H1 (cell line): ENCODE results near the gene GPT2. TPM values are rescaled to one million over a fixed set of nuclear protein-coding genes. Genes with fewer than 3 reads are reported as not detected.
A peak's percentile ranks its signal among the peaks of the same experiment; 100 is the strongest.

Experiments
- CTCF ChIA-PET: fragments of 300-600 bp; sonication (Branson Sonifier 250); formaldehyde crosslinking; loops from one replicate; lab custom pipeline; 2021; ENCODE audit not compliant: partially characterized antibody; lab: Charles Lee
- POLR2A ChIA-PET: fragments of 300-600 bp; sonication (Branson Sonifier 250); formaldehyde crosslinking; loops from one replicate; lab custom pipeline; 2021; ENCODE audit warnings: inconsistent platforms; ENCODE audit not compliant: partially characterized antibody; lab: Charles Lee
- DNase-seq, 2 experiments: peaks; one replicate each; pipeline versions ENCODE4 v3.0.0 to v3.0.0-alpha.2; 2010 to 2022; ENCODE audit warnings: low spot score in 2 of 2, low read depth in 1 of 2, mixed read lengths in 1 of 2
- FAIRE-seq: peaks from 2 replicates; lab custom pipeline; 2011; peaks lifted over from hg19 to GRCh38; lab: Jason Lieb, UNC
- H2AFZ ChIP-seq: 2 replicates; pipeline ENCODE4 v1.8.1; 2012; ENCODE audit warnings: low read length, inconsistent platforms
- H2AK5ac ChIP-seq: 2 replicates; pipeline ENCODE4 v1.6.1; 2013; ENCODE audit warnings: low read depth, low read length
- H2BK120ac ChIP-seq: replicated peaks from 2 replicates; pipeline ENCODE3; 2013; ENCODE audit warnings: low read depth, low read length, inconsistent platforms
- H2BK12ac ChIP-seq: 2 replicates; pipeline ENCODE4 v1.6.1; 2013; ENCODE audit warnings: low read depth, low read length
- H2BK15ac ChIP-seq: 2 replicates; pipeline ENCODE4 v1.6.1; 2013; ENCODE audit warnings: low read length
- H2BK20ac ChIP-seq: 2 replicates; pipeline ENCODE4 v1.6.1; 2013; ENCODE audit warnings: low read length
- H2BK5ac ChIP-seq: 2 replicates; pipeline ENCODE4 v1.6.1; 2013; ENCODE audit warnings: low read depth, low read length
- H3K14ac ChIP-seq: 2 replicates; pipeline ENCODE4 v1.6.1; 2013; ENCODE audit warnings: inconsistent platforms; ENCODE audit not compliant: insufficient read length
- H3K18ac ChIP-seq: 2 replicates; pipeline ENCODE4 v1.6.1; 2013; ENCODE audit warnings: low read length; ENCODE audit errors: extremely low read depth
- H3K23ac ChIP-seq: 2 replicates; pipeline ENCODE4 v1.6.1; 2013; ENCODE audit warnings: inconsistent platforms; ENCODE audit not compliant: insufficient read length
- H3K23me2 ChIP-seq: 2 replicates; pipeline ENCODE4 v1.6.1; 2013; ENCODE audit warnings: low read depth, low read length
- H3K27ac ChIP-seq: 2 replicates; pipeline ENCODE4 v1.6.1; 2011; ENCODE audit warnings: low read depth, low read length, inconsistent platforms
- H3K27me3 ChIP-seq, 4 experiments: replicated peaks in 1 of 4; 1 replicate in 1 of 4; 2 replicates in 3 of 4; pipeline versions ENCODE4 v1.6.1 to v1.8.1; 2011 to 2013; ENCODE audit warnings: low read length in 3 of 4, mild to moderate bottlenecking in 3 of 4, inconsistent platforms in 2 of 4, mixed read lengths in 2 of 4, moderate library complexity in 1 of 4; ENCODE audit not compliant: control insufficient read depth in 3 of 4, insufficient read depth in 3 of 4; ENCODE audit errors: extremely low read depth in 1 of 4
- H3K36me3 ChIP-seq, 4 experiments: 2 replicates each; pipeline versions ENCODE4 v1.6.1 to v1.8.1; 2011 to 2013; ENCODE audit warnings: mild to moderate bottlenecking in 4 of 4, low read length in 3 of 4, moderate library complexity in 2 of 4, control low read depth in 1 of 4, inconsistent platforms in 1 of 4; ENCODE audit not compliant: insufficient read depth in 4 of 4, control insufficient read depth in 2 of 4
- H3K4ac ChIP-seq: replicated peaks from 2 replicates; pipeline ENCODE3; 2013; ENCODE audit warnings: low read length, low read depth, mixed read lengths, inconsistent platforms; ENCODE audit not compliant: insufficient read length
- H3K4me1 ChIP-seq, 4 experiments: replicated peaks in 1 of 4; 1 replicate in 1 of 4; 2 replicates in 3 of 4; pipeline versions ENCODE4 v1.6.1 to v1.8.1; 2011 to 2013; ENCODE audit warnings: low read length in 3 of 4, inconsistent platforms in 2 of 4, mixed read lengths in 1 of 4; ENCODE audit not compliant: insufficient read depth in 4 of 4, control insufficient read depth in 3 of 4
- H3K4me2 ChIP-seq, 2 experiments: 2 replicates each; pipeline versions ENCODE4 v1.6.1 to v1.8.1; 2011 to 2013; ENCODE audit warnings: low read depth in 2 of 2, low read length in 2 of 2, control low read depth in 1 of 2, inconsistent platforms in 1 of 2, mild to moderate bottlenecking in 1 of 2; ENCODE audit not compliant: insufficient read depth in 1 of 2
- H3K4me3 ChIP-seq, 4 experiments: fragments of 200-600, 300-600 bp in 1 of 4; sonication (generic), shearing (Covaris generic), sonication (Bioruptor Twin) in 1 of 4; 2 replicates each; pipeline versions ENCODE4 v1.5.1 to v1.8.1; 2011 to 2016; ENCODE audit warnings: low read length in 4 of 4, low read depth in 3 of 4, control low read depth in 2 of 4, inconsistent platforms in 2 of 4, mild to moderate bottlenecking in 2 of 4, mixed read lengths in 1 of 4, moderate library complexity in 1 of 4; ENCODE audit not compliant: insufficient read depth in 2 of 4; ENCODE audit errors: extremely low read depth in 1 of 4
- H3K56ac ChIP-seq: replicated peaks from 2 replicates; pipeline ENCODE3; 2013; ENCODE audit warnings: low read depth, mild to moderate bottlenecking, mixed read lengths, low read length, inconsistent platforms; ENCODE audit not compliant: insufficient read length
- H3K79me1 ChIP-seq: 2 replicates; pipeline ENCODE4 v1.6.1; 2013; ENCODE audit warnings: low read depth, low read length, control low read depth
- H3K79me2 ChIP-seq, 2 experiments: 2 replicates each; pipeline versions ENCODE4 v1.6.1 to v1.8.1; 2012 to 2013; ENCODE audit warnings: low read length in 2 of 2, mild to moderate bottlenecking in 2 of 2, inconsistent platforms in 1 of 2; ENCODE audit not compliant: insufficient read depth in 2 of 2, control insufficient read depth in 1 of 2
- H3K9ac ChIP-seq, 4 experiments: replicated peaks in 1 of 4; 1 replicate in 1 of 4; 2 replicates in 3 of 4; pipeline versions ENCODE4 v1.6.1 to v1.8.1; 2011 to 2013; ENCODE audit warnings: low read depth in 3 of 4, low read length in 3 of 4, control low read depth in 2 of 4, mild to moderate bottlenecking in 2 of 4, moderate library complexity in 2 of 4, inconsistent platforms in 1 of 4; ENCODE audit errors: extremely low read depth in 1 of 4
- H3K9me3 ChIP-seq, 2 experiments: 2 replicates each; pipeline versions ENCODE4 v1.6.1 to v1.8.1; 2012 to 2013; ENCODE audit warnings: mild to moderate bottlenecking in 2 of 2, moderate library complexity in 2 of 2, control low read depth in 1 of 2, inconsistent platforms in 1 of 2, low read depth in 1 of 2, low read length in 1 of 2, mixed read lengths in 1 of 2; ENCODE audit not compliant: insufficient read depth in 2 of 2
- H4K20me1 ChIP-seq, 2 experiments: replicated peaks in 1 of 2; 2 replicates each; pipeline versions ENCODE3 to v1.8.1; 2011 to 2013; ENCODE audit warnings: inconsistent platforms in 2 of 2, low read length in 2 of 2, mild to moderate bottlenecking in 1 of 2; ENCODE audit not compliant: insufficient read depth in 2 of 2, control insufficient read depth in 1 of 2
- H4K5ac ChIP-seq: 2 replicates; pipeline ENCODE4 v1.6.1; 2013; ENCODE audit warnings: low read length, low read depth, mixed read lengths, inconsistent platforms; ENCODE audit not compliant: insufficient read length
- H4K8ac ChIP-seq: 2 replicates; pipeline ENCODE4 v1.8.0; 2013; ENCODE audit warnings: mild to moderate bottlenecking, moderate library complexity, low read length, inconsistent platforms; ENCODE audit not compliant: insufficient read depth; ENCODE audit errors: extremely low read depth
- H4K91ac ChIP-seq: replicated peaks from 2 replicates; pipeline ENCODE3; 2013; ENCODE audit warnings: low read length, mixed read lengths, inconsistent platforms; ENCODE audit not compliant: insufficient read length
- CEBPB ChIP-seq: IDR thresholded peaks from 2 replicates; pipeline ENCODE4 v1.6.1; 2012; ENCODE audit warnings: low read depth, low read length
- EP300 ChIP-seq, 2 experiments: IDR thresholded peaks; 1 replicate in 1 of 2; 2 replicates in 1 of 2; pipeline ENCODE4 v1.6.1; 2011 to 2012; ENCODE audit warnings: low read depth in 2 of 2, low read length in 2 of 2, mild to moderate bottlenecking in 2 of 2, borderline replicate concordance in 1 of 2, inconsistent platforms in 1 of 2, moderate library complexity in 1 of 2
- FOSL1 ChIP-seq: IDR thresholded peaks from 2 replicates; pipeline ENCODE4 v1.6.1; 2011; ENCODE audit warnings: mild to moderate bottlenecking, low read depth, low read length, moderate library complexity; ENCODE audit not compliant: insufficient read depth
- GABPA ChIP-seq: IDR thresholded peaks from 2 replicates; pipeline ENCODE4 v1.6.1; 2011; ENCODE audit warnings: mild to moderate bottlenecking, low read length, moderate library complexity, borderline replicate concordance; ENCODE audit not compliant: insufficient read depth
- JUND ChIP-seq: IDR thresholded peaks from 2 replicates; pipeline ENCODE4 v1.6.1; 2011; ENCODE audit warnings: mild to moderate bottlenecking, improper control_type of control experiment, low read length
- PHF8 ChIP-seq: fragments of 200-600 bp; sonication (generic); conservative IDR thresholded peaks from 2 replicates; pipeline ENCODE4 v1.7.1; 2012; ENCODE audit warnings: low read depth, mild to moderate bottlenecking, inconsistent platforms, low read length, moderate library complexity
- RBBP5 ChIP-seq: IDR thresholded peaks from 2 replicates; pipeline ENCODE4 v1.7.1; 2012; ENCODE audit warnings: low read depth, mild to moderate bottlenecking, inconsistent platforms, low read length, moderate library complexity, borderline replicate concordance
- RXRA ChIP-seq: IDR thresholded peaks from 2 replicates; pipeline ENCODE4 v1.6.1; 2011; ENCODE audit warnings: low read depth, mild to moderate bottlenecking, low read length, moderate library complexity; ENCODE audit not compliant: insufficient read depth
- SP2 ChIP-seq: IDR thresholded peaks from 2 replicates; pipeline ENCODE4 v1.6.1; 2012; ENCODE audit warnings: mild to moderate bottlenecking, low read length, inconsistent platforms
- SRF ChIP-seq: IDR thresholded peaks from 2 replicates; pipeline ENCODE4 v1.6.1; 2011; ENCODE audit warnings: mild to moderate bottlenecking, low read depth, low read length, moderate library complexity
- SUZ12 ChIP-seq: fragments of 200-600 bp; sonication (generic); IDR thresholded peaks from 2 replicates; pipeline ENCODE4 v1.6.1; 2012; ENCODE audit warnings: mild to moderate bottlenecking, inconsistent platforms, low read length, moderate library complexity, mixed read lengths
- WGBS, 2 experiments: shearing (Covaris generic) in 1 of 2; methylation state at CpG; one replicate each; pipeline versions ENCODE4 v1.1.6 to v1.1.7; 2013 to 2015; ENCODE audit warnings: low lambda C conversion rate in 2 of 2, mixed read lengths in 2 of 2, inconsistent platforms in 1 of 2, low coverage in 1 of 2, missing lambda C conversion rate in 1 of 2; ENCODE audit not compliant: insufficient replicate concordance in 2 of 2, insufficient coverage in 1 of 2, insufficient read length in 1 of 2; ENCODE audit errors: extremely low coverage in 1 of 2, missing lambda C conversion rate in 1 of 2; 5-methylcytosine and 5-hydroxymethylcytosine counted together
- polyA plus RNA-seq, 7 experiments: library from polyadenylated mRNA; depleted of rRNA in 3 of 7; stranded (reverse) in 5 of 7; unstranded in 2 of 7; fragments of >200 nt in 5 of 7; fragments of 200-250 nt in 2 of 7; gene quantifications; 1 replicate in 5 of 7; 2 replicates in 1 of 7; 4 replicates in 1 of 7; pipeline versions ENCODE4 v1.2.1 to v1.2.3, GENCODE V29; 2011 to 2013; ENCODE audit warnings: missing spikeins in 2 of 7, mixed read lengths in 2 of 7
- total RNA-seq: library from RNA; stranded (reverse); fragmentation: NEBNext Ultra II Directional; extraction: Animal tissue kit (Norgen Biotek cat#: 25700); gene quantifications from 2 replicates; pipeline ENCODE4 v1.2.1, GENCODE V29; 2021
- TF ChIP-seq, protein P1 (sequence below): IDR thresholded peaks from 2 replicates; pipeline ENCODE4 v1.6.1; 2011; ENCODE audit warnings: low read length, improper control_type of control experiment

The GPT2 gene
- total and polyA plus RNA-seq, 2 of the 8 experiments (the other 6 are each of a cell fraction or from before 2014, with no cell fraction given), result 71.6 to 94.1 TPM

DNA sequence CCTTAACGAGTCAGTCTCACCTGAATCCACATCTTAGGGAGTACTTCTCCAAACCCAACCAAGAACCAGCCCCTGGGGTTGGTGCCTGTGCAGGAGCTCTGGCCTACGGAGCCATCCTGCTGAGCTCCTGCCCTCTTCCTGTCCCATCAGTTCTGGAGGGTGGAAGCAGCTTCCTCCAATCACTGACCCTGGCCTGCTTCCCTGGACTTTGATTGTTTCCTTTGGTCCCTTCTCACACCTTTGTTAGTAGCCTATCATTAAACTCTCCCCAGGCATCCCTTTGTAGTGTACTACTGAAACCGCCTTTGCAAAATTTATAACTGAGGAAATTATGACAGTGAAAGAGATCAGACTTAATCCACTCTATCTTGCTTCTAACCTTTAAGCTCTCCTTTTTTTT, 32.0 kb upstream of the GPT2 start:
- Histone ChIP-seq H3K27ac (no peak overlapping the region), H3K4me2 (no peak overlapping the region), H3K36me3 (no peaks in the 10 kb centered on the region), H3K18ac (no peak overlapping the region), H3K56ac (no peak overlapping the region), H3K4me1 (peaks cover 0 to 4% (median 0%) of the 10 kb centered on the region in 4 experiments; a peak in 4 of 7 replicates), H3K79me2 (no peaks in the 10 kb centered on the region; a peak in 1 of 4 replicates), H3K27me3 (no peaks in the 10 kb centered on the region), H2BK20ac (no peak overlapping the region; the same call in 1 of the 2 replicates), H2BK12ac (no peak overlapping the region), H4K20me1 (no peaks in the 10 kb centered on the region), H4K91ac (no peak overlapping the region), H2BK120ac (no peak overlapping the region), H3K23me2 (no peaks in the 10 kb centered on the region), H2BK5ac (no peak overlapping the region), H2BK15ac (0 out of 2 replicates have a peak overlapping the region, but pooled peaks have one; percentile 29), H4K5ac (no peak overlapping the region), H4K8ac (peak overlapping the region; percentile 35; the same call in 1 of the 2 replicates), H3K4me3 (no peak overlapping the region), H3K4ac (no peak overlapping the region), H3K23ac (no peak overlapping the region), H3K9me3 (no peaks in the 10 kb centered on the region), H3K9ac (no peak overlapping the region), H3K79me1 (no peaks in the 10 kb centered on the region), H2AFZ (peak overlapping the region; percentile 12; the same call in 1 of the 2 replicates), H3K14ac (no peak overlapping the region), H2AK5ac (no peak overlapping the region)
- FAIRE-seq, result no peak
- WGBS, 2 experiments, result 81% methylated on average over 3 of the region's 3 CpGs; no CpG with 5 or more reads in 1 of the 2 experiments
- TF ChIP-seq EP300 (IDR thresholded peaks at IDR 0.05; ENCODE audit: borderline replicate concordance in 1 of 2, low read depth in 2 of 2, low read length in 2 of 2) (no peak), PHF8 (no peak), SRF (no peak), GABPA (no peak), RBBP5 (no peak), SUZ12 (no peak), SP2 (no peak), FOSL1 (no peak), JUND (no peak), CEBPB (no peak), RXRA (no peak)
- TF ChIP-seq, protein P1, sequence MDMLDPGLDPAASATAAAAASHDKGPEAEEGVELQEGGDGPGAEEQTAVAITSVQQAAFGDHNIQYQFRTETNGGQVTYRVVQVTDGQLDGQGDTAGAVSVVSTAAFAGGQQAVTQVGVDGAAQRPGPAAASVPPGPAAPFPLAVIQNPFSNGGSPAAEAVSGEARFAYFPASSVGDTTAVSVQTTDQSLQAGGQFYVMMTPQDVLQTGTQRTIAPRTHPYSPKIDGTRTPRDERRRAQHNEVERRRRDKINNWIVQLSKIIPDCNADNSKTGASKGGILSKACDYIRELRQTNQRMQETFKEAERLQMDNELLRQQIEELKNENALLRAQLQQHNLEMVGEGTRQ, result no peak
- CTCF ChIA-PET, result interaction anchor here (0.7 to 5.2 kb wide), 12 partner anchors 12 to 93 kb away, joined by 3 to 124 read pairs (median 6); no protein-coding TSS in a partner anchor
- DNase-seq, result no peak
- POLR2A ChIA-PET, result interaction anchor here (0.6 to 1.8 kb wide), 9 partner anchors 8 to 128 kb away, joined by 3 to 5 read pairs (median 4); partner anchors contain the start of gene GPT2
